ENCODE data around the gene CPA5. TPM values are rescaled to one million over a fixed set of nuclear protein-coding genes. Genes with fewer than 3 reads are reported as not detected.

The CPA5 gene
- total RNA-seq, 1 donor from 2014 or later, result 0.57 TPM

GRCh38 chr7:130332259-130333053 is 12.2 kb upstream of the CPA5 start:
- DNase-seq (ENCODE audit: low spot score), result no peak

GRCh38 chr7:130333832-130334231 is 10.8 kb upstream of the CPA5 start:
- no peak for DNase-seq (ENCODE audit: low spot score)

- DNase-seq (ENCODE audit: low spot score), result no peak
Measured at GRCh38 chr7:130334274-130334673, 10.3 kb upstream of the CPA5 start.

GRCh38 chr7:130337410-130337971 is 7.1 kb upstream of the CPA5 start:
- no peak for DNase-seq (ENCODE audit: low spot score)

DNA sequence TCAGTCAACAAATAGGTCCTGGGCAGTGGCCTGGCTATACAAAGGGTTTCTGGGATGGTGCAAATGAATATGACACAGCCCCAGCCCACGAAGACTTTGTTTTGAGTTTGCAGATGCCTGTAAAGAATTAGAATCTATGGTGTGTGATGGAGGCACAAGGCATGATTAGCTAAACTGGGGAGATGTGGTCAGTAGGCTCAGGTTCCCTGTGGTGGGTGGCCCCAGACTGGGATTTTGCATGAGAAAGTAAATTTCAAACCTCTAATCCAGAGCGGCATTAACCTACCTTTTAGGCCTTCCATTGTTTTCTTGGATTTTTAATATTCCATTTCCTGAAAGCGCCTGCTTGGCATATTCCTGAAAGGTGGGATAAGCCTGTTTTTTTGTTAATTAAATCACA is 6.4 kb upstream of the CPA5 start:
- no peak for DNase-seq (ENCODE audit: low spot score)

- no peak for DNase-seq (ENCODE audit: low spot score)
Measured at GRCh38 chr7:130341882-130342281, 2.7 kb upstream of the CPA5 start.

GRCh38 chr7:130342701-130343380 is 1.8 kb upstream of the CPA5 start:
- no peak for DNase-seq (ENCODE audit: low spot score)

- no peak for DNase-seq (ENCODE audit: low spot score)
Measured at GRCh38 chr7:130345136-130345535, 520 bp downstream of the CPA5 start.

DNA sequence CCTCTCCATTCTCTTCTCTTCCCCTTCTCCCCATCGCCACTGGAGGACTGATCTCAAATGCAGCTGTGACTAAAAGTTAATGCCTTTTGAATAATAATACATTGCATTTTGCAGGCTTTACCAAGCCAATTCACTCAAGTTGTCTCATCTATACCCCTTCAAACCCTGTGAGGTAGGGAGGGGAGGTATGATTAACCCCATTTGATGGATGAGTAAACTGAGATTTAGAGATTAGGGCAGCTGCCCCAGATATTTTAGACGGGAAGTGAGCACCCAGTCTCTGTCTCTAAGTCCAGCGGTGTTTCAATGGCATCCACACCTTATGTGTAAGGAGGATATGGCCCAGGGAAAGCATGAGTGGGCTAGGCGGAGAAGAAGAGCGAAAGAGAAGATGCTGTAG is 1.1 kb downstream of the CPA5 start:
- DNase-seq (ENCODE audit: low spot score), result no peak

DNA sequence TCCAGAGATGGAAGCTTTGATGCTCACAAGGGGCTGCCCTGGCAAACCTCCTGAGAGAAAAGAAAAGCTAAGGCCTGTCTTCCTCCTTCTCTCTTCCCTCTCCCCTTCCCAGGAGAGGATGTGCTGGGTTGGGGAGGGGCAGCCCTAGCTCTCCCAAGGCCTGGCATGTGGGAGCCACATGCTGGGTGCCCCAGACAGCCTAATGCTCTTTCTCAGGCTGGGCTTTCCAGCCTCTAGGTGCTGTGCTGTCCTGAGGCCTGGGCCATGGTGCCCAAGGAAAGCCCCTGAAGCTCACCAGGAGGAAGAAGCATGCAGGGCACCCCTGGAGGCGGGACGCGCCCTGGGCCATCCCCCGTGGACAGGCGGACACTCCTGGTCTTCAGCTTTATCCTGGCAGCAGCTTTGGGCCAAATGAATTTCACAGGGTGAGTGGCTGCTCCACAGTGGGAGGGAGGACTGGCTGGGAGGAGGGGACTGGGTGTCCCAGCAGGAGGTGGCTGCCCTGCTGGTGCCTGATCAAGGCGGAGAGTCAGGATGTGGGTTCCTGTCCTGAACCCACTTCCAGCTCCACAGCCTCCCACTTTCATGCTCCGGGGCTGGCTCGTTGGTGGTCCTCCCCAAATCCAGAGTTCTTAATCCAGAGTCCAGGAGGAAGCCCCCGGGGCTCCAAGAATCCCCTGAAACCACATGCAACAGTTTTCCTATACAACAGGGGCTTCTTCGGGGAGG is 1.7 kb downstream of the CPA5 start:
- DNase-seq (ENCODE audit: low spot score), result no peak

- no peak for DNase-seq (ENCODE audit: low spot score)
Measured at GRCh38 chr7:130346941-130347340, 2.3 kb downstream of the CPA5 start.

DNA sequence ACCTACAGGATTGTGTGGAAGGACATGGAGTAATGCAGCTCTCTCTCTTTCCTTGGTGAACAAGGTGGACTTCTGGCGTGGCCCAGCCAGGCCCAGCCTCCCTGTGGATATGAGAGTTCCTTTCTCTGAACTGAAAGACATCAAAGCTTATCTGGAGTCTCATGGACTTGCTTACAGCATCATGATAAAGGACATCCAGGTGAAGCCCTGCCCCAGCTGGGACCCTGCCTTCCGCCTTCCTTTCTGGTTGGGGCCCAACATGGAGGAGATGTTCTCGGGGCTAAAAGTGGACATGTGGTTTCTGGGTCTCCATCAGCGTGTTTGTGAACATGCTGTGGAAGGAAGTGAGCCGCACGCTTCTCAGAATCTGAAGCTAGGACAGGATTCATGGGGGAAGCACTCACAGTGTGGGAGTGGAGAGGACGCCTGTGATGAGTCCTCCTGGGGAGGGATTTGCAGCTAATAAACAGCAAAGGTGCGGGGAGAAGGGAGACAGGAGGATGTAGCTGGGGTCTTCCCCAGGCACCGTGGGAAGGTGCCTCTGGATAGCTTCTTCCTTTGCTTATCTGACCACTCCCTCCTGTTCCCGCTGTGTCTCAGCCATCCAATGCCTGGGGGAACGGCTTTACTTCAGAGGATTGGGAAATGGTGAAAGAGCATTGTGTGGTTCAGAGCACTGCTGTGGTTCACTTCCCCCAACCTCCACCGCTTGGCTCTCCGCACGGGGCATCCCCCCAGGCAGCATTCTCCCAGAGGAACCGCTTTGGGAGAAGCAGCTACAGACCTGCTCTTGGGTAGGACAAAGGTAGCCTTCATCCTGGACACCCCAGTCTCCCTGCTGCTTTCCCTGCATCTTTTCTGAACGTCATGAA is 5.5 kb downstream of the CPA5 start:
- no peak for DNase-seq (ENCODE audit: low spot score)

- no peak for DNase-seq (ENCODE audit: low spot score)
Measured at GRCh38 chr7:130350945-130351790, 6.6 kb downstream of the CPA5 start.

GRCh38 chr7:130351791-130352090 is 7.1 kb downstream of the CPA5 start:
- DNase-seq (ENCODE audit: low spot score), result no peak

DNA sequence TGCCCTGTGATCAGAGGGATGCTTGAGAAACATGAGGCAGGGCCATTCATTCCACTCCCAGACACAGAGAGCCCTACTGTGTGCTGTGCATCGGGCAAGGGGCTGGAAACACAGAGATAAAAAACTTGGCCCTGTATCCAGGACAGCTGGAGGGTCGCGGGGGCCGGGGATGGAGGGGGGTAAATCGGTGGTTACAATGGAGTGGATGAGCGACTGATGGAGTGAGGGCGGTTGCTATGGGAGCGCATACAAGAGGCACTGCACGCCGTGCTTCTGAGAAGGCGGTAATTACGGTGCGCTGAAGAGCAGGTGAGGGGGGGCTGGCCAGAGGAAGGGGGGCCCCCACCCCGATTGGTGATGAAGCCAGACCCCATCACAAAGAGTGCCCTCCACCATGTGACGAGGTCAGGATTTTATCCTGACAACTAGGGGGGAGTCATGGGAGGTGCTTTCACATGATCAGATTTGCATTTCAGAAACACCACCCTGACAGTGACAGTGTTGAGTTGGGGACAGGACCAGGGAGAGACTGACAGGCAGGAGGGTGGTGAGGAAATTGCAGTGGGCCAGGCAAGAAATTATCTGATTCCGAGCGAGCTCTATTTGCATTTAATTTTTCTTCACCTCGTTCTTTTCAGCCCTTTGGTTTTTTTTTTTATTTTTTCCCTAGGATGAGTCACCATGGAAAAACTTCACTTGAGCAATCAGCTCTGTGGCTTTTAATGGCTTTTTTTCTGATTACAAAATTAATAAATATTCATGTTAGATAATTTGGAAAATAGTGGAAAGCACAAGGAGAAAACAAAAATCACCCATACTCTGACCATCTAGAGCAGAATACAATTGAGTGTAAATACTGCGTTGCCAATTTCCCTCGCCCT is 7.8 kb downstream of the CPA5 start:
- DNase-seq (ENCODE audit: low spot score), result no peak

DNA sequence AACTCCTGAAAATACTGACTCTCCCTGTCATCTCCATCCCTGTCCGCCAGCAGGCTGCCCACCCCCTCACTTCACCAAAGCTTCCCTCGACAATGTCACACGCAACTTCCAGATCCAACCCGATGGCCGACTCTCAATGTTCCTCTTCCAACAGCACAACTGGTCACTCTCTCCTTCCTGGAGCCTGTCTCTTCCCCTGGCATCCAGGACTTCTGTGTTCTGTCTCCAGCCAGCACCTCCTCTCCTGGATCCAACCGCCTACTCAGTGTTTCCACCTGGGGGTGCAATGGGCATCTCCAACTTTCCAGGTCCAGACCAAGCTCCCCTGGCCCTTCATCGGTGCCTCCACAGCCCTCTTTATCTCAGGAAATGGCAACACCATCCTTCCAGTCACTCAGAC is 8.6 kb downstream of the CPA5 start:
- no peak for DNase-seq (ENCODE audit: low spot score)

DNA sequence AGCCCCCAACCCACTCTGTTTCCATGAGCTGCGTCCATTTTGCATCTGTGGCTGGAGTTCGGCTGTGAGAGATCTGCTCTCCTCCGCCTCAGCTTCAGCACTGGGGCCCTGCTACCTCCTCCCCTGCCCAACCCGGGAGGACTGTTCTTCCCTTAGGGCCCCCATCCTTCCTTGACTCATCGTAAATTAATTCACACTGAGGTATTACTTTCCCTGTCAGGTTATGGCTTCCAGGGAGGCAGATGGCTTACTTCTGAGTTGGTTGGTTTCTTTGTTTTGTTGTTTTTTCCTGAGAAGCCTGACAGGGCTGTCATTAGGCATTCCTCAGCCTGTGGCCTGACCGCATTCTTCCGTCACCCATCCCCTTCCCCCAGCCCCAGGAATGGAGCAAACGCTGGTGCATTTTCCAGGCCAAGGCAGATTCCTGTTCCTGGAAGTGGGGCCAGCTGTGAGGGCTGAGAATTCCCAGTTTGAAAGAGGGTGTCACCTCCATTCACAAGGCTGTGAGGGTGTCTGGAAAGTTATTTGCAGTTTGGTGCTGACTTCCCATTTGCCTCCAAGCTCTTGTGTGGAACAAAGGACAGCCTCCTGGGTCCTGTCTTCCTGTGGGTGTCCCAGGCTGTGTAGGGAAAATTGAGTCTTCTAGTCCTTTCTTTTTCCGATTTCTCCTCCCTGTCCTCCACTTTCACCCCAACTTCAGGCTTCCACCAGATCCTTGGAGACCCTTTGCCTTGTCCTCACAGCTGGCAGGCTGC is 11.7 kb downstream of the CPA5 start:
- DNase-seq (ENCODE audit: low spot score), result peak; percentile 73

GRCh38 chr7:130356876-130357611 is 12.4 kb downstream of the CPA5 start:
- DNase-seq (ENCODE audit: low spot score), result peak; percentile 80
